Spleen (tissue), 11 donors: ENCODE measurements around the gene ALOXE3. TPM values are rescaled to one million over a fixed set of nuclear protein-coding genes. Genes with fewer than 3 reads are reported as not detected.

Experiments
- DNase-seq: peaks from one replicate; pipeline ENCODE4 v3.0.0-alpha.2; 2020
- H3K27ac ChIP-seq, 8 donors: fragments of 200-600 bp; sonication (generic) in 7 of 8; 1 replicate in 4 of 8; 2 replicates in 4 of 8; pipeline versions ENCODE4 v1.5.0 to v1.8.0; 2016 to 2021; ENCODE audit warnings: inconsistent platforms in 4 of 8, mild to moderate bottlenecking in 4 of 8, moderate library complexity in 1 of 8
- H3K27me3 ChIP-seq, 7 donors: fragments of 200-600 bp; sonication (generic) in 6 of 7; replicated peaks in 1 of 7; 1 replicate in 4 of 7; 2 replicates in 3 of 7; pipeline versions ENCODE4 v1.5.0 to v1.8.0; 2016 to 2021; ENCODE audit warnings: inconsistent platforms in 3 of 7, mild to moderate bottlenecking in 1 of 7
- H3K36me3 ChIP-seq, 6 donors: fragments of 200-600 bp; sonication (generic) in 5 of 6; 1 replicate in 4 of 6; 2 replicates in 2 of 6; pipeline versions ENCODE4 v1.5.0 to v1.8.0; 2016 to 2021; ENCODE audit warnings: inconsistent platforms in 2 of 6
- H3K4me1 ChIP-seq, 6 donors: fragments of 200-600 bp; sonication (generic) in 5 of 6; 1 replicate in 3 of 6; 2 replicates in 3 of 6; pipeline versions ENCODE4 v1.5.0 to v1.8.0; 2016 to 2021; ENCODE audit warnings: inconsistent platforms in 3 of 6
- H3K4me3 ChIP-seq, 8 donors: fragments of 200-600 bp; sonication (generic) in 7 of 8; 1 replicate in 4 of 8; 2 replicates in 4 of 8; pipeline versions ENCODE4 v1.5.0 to v1.8.0; 2016 to 2021; ENCODE audit warnings: inconsistent platforms in 4 of 8, mild to moderate bottlenecking in 4 of 8, moderate library complexity in 2 of 8
- H3K9me3 ChIP-seq, 8 donors: fragments of 200-600 bp; sonication (generic) in 7 of 8; 1 replicate in 4 of 8; 2 replicates in 4 of 8; pipeline versions ENCODE4 v1.5.0 to v1.8.0; 2016 to 2021; ENCODE audit warnings: inconsistent platforms in 4 of 8
- POLR2A ChIP-seq, 3 donors: fragments of 450-650 bp; IDR thresholded peaks; one replicate each; pipeline ENCODE4 v1.5.1; 2017; ENCODE audit warnings: antibody characterized with exemption in 3 of 3, mild to moderate bottlenecking in 1 of 3
- POLR2AphosphoS5 ChIP-seq, 3 donors: sonication (generic); formaldehyde crosslinking; IDR thresholded peaks; one replicate each; pipeline ENCODE4 v1.5.1; 2017; ENCODE audit warnings: antibody characterized with exemption in 3 of 3
- WGBS, 5 donors: extraction: QIAGEN DNeasy Blood & Tissue Kit in 3 of 5; methylation state at CpG; one replicate each; pipeline versions ENCODE4 v1.1.5 to v1.1.7; 2013 to 2018; 5-methylcytosine and 5-hydroxymethylcytosine counted together
- intact Hi-C: fragments of 100-400 bp; cut with DNase I; formaldehyde crosslinking; loops from one replicate; pipeline ENCODE4 v1.15.0; 2023; ENCODE audit warnings: low total_unique reads
- polyA plus RNA-seq, 3 donors: library from polyadenylated mRNA; stranded (reverse); fragments of 200-250 nt; gene quantifications; one replicate each; pipeline ENCODE4 v1.2.1, GENCODE V29; 2013
- total RNA-seq, 7 donors: library from RNA; depleted of rRNA in 3 of 7; stranded (reverse); fragments of >200 nt in 3 of 7; fragmentation: NEBNext Ultra II Directional in 4 of 7; extraction: Animal tissue kit (Norgen Biotek cat#: 25700) in 4 of 7; gene quantifications; one replicate each; pipeline versions ENCODE4 v1.1.0 to v1.2.1, GENCODE V29; 2016 to 2021
- TF ChIP-seq, protein P1 (sequence below), 11 experiments: fragments of 200-600 bp in 7 of 11; fragments of 450-650 bp in 4 of 11; sonication (generic) in 4 of 11; IDR thresholded peaks in 8 of 11; conservative IDR thresholded peaks in 3 of 11; 1 replicate in 7 of 11; 2 replicates in 4 of 11; pipeline versions ENCODE4 v1.4.0 to v1.8.0; 2016 to 2021; ENCODE audit warnings: antibody characterized with exemption in 11 of 11, inconsistent platforms in 4 of 11, mild to moderate bottlenecking in 1 of 11
- donor health status: healthy with polysubstance abuse.
- donor health status: DM: no; HTN: no; CAD: no; lungs with moderate emphysema.
- donor health status: DM: no; HTN: no; CAD: no.
- donor health status: Bipolar disorder and iron deficiency.
- donor health status: healthy.
- donor health status: DM: no; HTN: no; CAD: no.
- donor health status: DM: yes; HTN: yes; CAD: no.

Gene ALOXE3
- total and polyA plus RNA-seq, 10 donors, result 0.03 TPM; not detected in 9

DNA sequence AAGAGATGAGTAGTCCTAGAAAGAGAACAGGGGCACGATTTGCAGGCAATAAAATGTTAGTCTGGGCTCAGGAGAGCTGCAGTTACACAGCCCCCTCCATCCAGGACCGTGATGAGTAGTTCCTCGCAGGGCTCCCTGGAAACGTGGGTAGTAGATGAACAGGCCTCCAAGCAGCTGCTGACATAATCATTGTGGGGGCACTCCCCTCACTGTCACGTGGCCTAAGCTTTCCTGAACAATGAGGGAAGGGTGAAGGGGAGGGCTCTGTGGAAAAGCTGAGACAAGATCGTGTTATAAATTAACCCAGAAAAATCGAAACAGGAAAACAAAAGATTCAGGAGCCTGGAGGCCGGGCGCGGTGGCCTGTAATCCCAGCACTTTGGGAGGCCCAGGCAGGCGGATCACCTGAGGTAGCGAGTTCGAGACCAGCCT is 35.2 kb upstream of the ALOXE3 start:
- Histone ChIP-seq H3K36me3 (peaks cover 8 to 45% (median 19%) of the 10 kb centered on the region in 6 donors), H3K4me1 (peaks cover 50 to 89% (median 77%) of the 10 kb centered on the region in 6 donors), H3K9me3 (no peaks in the 10 kb centered on the region), H3K27ac (peak overlapping the region; percentile 96 to 100 (median 98)), H3K4me3 (peak overlapping the region in 4 of 8 donors; percentile 26 to 79 (median 58)), H3K27me3 (no peaks in the 10 kb centered on the region)
- 29 to 45% (median 33%) methylated on average over 13 of the region's 13 CpGs for WGBS, 5 donors
- no peak for DNase-seq
- TF ChIP-seq POLR2AphosphoS5 (IDR thresholded peaks at IDR 0.05) (peak in 1 of 3 donors; percentile 76), POLR2A (IDR thresholded peaks at IDR 0.05) (no peak)
- intact Hi-C loops, result no loop called here

DNA sequence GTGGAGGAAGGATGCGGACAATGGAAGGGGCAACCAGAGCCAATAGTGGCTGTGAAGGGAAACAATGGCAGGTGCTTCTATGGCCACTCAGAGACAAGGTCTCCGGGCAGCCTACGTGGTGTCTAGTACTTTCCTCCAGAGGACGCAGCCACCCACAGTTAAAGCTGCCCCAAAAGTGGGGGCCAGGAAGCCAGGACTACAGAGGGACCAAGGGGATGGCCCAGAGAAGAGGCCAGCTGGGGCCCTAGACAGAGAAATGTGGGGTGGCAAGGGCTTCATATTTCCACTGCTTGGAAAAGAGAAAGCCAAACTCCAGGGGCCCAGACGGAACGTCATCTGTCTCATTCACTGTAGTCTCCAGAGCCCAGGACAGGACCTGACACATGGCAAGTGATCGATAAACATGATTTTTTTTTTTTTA is 34.7 kb upstream of the ALOXE3 start:
- no peaks in the 10 kb centered on the region for H3K27me3 ChIP-seq
- H3K4me1 ChIP-seq, result peaks cover 45 to 88% (median 72%) of the 10 kb centered on the region in 6 donors
- TF ChIP-seq POLR2AphosphoS5 (IDR thresholded peaks at IDR 0.05), result no peak
- TF ChIP-seq, protein P1, sequence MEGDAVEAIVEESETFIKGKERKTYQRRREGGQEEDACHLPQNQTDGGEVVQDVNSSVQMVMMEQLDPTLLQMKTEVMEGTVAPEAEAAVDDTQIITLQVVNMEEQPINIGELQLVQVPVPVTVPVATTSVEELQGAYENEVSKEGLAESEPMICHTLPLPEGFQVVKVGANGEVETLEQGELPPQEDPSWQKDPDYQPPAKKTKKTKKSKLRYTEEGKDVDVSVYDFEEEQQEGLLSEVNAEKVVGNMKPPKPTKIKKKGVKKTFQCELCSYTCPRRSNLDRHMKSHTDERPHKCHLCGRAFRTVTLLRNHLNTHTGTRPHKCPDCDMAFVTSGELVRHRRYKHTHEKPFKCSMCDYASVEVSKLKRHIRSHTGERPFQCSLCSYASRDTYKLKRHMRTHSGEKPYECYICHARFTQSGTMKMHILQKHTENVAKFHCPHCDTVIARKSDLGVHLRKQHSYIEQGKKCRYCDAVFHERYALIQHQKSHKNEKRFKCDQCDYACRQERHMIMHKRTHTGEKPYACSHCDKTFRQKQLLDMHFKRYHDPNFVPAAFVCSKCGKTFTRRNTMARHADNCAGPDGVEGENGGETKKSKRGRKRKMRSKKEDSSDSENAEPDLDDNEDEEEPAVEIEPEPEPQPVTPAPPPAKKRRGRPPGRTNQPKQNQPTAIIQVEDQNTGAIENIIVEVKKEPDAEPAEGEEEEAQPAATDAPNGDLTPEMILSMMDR (IDR thresholded peaks at IDR 0.05 in 8 of 11, conservative IDR thresholded peaks at IDR 0.05 in 3 of 11), result no peak
- TF ChIP-seq POLR2A (IDR thresholded peaks at IDR 0.05), result no peak
- intact Hi-C loops, result no loop called here
- no peaks in the 10 kb centered on the region for H3K9me3 ChIP-seq
- H3K4me3 ChIP-seq, result peak overlapping the region in 5 of 8 donors; percentile 60 to 79 (median 67)
- H3K27ac ChIP-seq, result peak overlapping the region; percentile 96 to 100 (median 98)
- no peak for DNase-seq
- WGBS, 5 donors, result 81 to 90% (median 88%) methylated on average over 7 of the region's 7 CpGs
- H3K36me3 ChIP-seq, result peaks cover 10 to 45% (median 24%) of the 10 kb centered on the region in 6 donors

DNA sequence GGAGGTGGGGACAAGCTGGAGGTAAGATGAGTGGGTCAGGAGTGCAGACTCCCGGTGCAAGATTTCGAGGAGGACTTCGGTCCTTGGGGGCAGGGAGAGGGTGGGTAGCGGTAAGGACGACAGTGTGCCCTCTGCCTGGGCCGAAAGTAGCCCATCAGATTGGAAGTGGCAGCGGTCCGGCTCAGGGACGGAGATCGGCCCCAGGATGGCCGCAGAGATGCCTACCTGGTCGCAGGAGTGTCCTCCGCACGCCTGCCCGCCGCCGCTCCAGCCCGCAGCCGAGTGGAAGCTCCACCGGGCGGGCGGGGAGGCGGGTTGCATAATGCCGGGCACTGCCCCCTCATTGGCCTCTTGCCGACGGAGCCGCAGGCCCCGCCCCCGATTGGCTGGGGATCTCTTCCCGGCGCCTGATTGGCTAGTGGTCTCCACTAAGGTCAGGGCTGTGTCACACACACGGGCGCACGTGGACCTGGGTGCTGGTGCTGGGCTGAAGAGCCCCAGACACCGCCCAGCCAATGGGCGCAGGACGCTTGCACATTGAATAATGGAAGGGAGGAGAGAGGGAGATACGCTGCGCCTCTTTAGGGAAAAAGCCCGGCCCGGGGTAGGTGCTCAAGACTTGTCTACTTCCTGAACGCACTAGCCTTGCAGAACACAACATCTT is 33.9 kb upstream of the ALOXE3 start, which contains the start of gene PER1:
PER1 (minus strand) TSS at position 293 of the 664 bp plus-strand sequence. CDS start 1,698 bp downstream, outside the sequence.
- H3K27me3 ChIP-seq, result no peaks in the 10 kb centered on the region
- peaks cover 16 to 49% (median 32%) of the 10 kb centered on the region in 6 donors for H3K36me3 ChIP-seq
- H3K27ac ChIP-seq, result peak within 1 kb of the TSS; percentile 96 to 100 (median 98)
- peak; percentile 87 to 97 (median 92) for TF ChIP-seq POLR2A (IDR thresholded peaks at IDR 0.05)
- TF ChIP-seq, protein P1 (IDR thresholded peaks at IDR 0.05 in 8 of 11, conservative IDR thresholded peaks at IDR 0.05 in 3 of 11), result peak in 2 of 11 experiments; percentile 6 to 11
- TF ChIP-seq POLR2AphosphoS5 (IDR thresholded peaks at IDR 0.05), result peak; percentile 98 to 100 (median 99)
- intact Hi-C loops, result no loop called here
- peaks cover 41 to 82% (median 65%) of the 10 kb centered on the region in 6 donors for H3K4me1 ChIP-seq
- DNase-seq, result peak; percentile 96
- no peaks in the 10 kb centered on the region for H3K9me3 ChIP-seq
- peak within 1 kb of the TSS; percentile 42 to 79 (median 66) for H3K4me3 ChIP-seq
- WGBS, 5 donors, result 5 to 24% (median 8%) methylated on average over 16 to 42 of the region's 42 CpGs

DNA sequence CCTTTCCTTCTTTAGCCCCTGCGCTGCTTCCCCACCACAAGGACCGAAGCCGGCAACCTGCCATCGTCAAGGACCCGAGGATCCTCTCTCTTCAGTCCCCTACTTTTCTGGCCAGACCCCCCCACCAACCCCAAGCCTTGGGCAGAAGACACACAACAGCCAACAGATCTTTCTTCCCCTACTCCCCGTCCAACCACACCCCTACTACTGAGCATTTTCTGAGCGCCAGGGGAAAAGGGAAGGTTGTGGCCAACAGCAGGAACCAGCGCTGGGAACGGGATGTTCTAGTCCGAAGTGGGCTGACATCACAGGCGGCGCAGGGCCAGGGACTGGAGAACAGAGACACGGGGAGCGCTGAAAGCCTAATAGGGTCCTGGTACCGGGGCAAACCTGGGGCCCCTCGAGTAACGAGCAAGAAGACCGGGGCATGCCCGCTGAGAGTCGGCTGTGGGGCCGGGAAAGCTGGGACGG is 33.4 kb upstream of the ALOXE3 start:
- H3K4me1 ChIP-seq, result peaks cover 37 to 77% (median 60%) of the 10 kb centered on the region in 6 donors

More for the DNA sequence above, 33.4 kb upstream of the ALOXE3 start:
- Histone ChIP-seq H3K9me3 (no peaks in the 10 kb centered on the region), H3K36me3 (peaks cover 16 to 55% (median 38%) of the 10 kb centered on the region in 6 donors), H3K27me3 (no peaks in the 10 kb centered on the region), H3K4me3 (peak overlapping the region; percentile 42 to 79 (median 66)), H3K27ac (peak overlapping the region; percentile 96 to 100 (median 98))
- peak in 1 of 3 donors; percentile 81 for TF ChIP-seq POLR2AphosphoS5 (IDR thresholded peaks at IDR 0.05)
- TF ChIP-seq POLR2A (IDR thresholded peaks at IDR 0.05), result peak in 2 of 3 donors; percentile 4 to 53
- TF ChIP-seq, protein P1 (IDR thresholded peaks at IDR 0.05 in 8 of 11, conservative IDR thresholded peaks at IDR 0.05 in 3 of 11), result no peak
- intact Hi-C loops, result no loop called here
- WGBS, 5 donors, result 0 to 1% (median 1%) methylated on average over 22 of the region's 22 CpGs
- peak; percentile 92 for DNase-seq
